RCC 7860 (cell line): ENCODE data around the gene SWI5.

Experiments
- DNase-seq: peaks from one replicate; pipeline ENCODE4 v3.0.0-alpha.2; 2015; ENCODE audit warnings: low spot score
- FAIRE-seq: peaks from 2 replicates; lab custom pipeline; 2012; peaks lifted over from hg19 to GRCh38; lab: Jason Lieb, UNC

Gene SWI5

DNA sequence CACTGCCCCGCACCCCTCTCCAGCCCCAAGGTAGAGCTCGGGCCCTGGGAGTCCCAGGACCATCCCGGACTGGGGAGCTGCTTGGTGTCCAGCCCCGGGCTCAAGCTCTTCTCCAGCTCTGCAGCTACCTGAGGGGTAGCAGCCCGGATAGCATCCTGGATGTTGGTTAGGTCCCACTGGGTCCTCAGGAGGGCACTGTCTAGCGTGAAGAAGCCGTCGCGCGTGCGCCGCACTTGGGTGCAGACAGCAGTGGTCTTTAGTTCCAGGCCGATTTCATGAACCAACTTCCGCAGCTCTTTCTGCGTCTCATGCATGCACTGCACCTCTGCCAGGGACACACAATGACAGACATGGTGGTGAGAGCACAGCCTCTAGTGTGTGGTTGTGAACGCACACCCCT lies 33.5 kb downstream of the SWI5 start:
- FAIRE-seq, result no peak
- no peak for DNase-seq

DNA sequence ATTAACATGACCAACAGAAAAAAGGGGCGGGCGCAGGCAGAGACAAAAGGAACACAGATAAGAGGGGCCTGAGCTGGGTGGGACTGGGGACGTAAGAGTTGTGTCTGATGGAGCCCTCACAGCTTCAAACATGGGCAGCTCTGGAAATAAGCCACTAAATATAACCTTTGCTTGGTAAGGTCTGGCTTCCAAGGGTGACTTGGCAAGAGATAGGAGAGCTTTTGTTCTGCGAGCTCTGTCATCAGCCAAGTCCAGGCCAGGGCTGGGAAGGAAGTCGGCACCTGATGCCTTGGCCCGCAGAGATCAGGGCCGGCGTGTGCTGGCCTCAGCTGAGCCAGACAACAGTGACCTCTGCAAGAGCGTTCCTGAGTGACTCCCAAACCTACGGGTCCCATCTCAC lies 34.4 kb downstream of the SWI5 start:
- FAIRE-seq, result no peak
- DNase-seq, result no peak

DNA sequence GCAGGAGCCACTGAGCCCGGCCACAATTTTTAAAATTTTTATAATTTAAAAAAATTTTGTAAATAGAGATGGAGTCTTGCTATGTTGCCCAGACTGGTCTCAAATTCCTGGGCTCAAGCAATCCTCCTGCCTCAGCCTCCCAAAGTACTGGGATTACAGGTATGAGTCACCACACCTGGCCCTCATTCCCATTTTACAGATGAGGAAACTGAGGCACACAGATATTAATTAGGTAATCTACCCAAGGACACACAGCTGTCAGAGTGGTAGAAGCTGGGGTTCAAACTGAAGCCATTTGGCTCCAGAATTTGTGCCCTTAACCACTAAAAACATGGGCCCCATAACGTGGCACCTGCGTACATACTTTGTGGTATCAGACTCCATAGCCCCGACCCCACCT lies 38.6 kb downstream of the SWI5 start:
- FAIRE-seq, result no peak
- DNase-seq, result no peak

DNA sequence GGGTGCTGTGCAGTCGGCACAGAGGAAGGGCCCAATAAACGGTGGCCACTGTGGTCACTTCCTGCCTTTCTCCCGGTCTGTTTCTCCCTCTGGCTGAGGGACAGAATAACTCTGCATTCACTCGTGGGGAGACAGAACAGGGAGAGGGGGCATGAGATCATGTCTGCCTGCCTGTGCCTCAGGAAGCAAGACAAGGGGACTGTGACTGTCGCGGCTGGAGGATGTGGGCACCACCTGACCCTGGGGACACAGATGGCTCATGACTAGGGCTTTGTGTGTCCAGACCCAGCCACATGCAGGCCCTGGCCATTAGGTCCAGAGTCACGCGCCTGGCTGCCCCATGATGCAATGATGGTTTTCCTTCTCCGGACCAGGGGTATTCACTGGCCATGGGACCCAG lies 40.3 kb downstream of the SWI5 start:
- FAIRE-seq (no peak), DNase-seq (no peak)

DNA sequence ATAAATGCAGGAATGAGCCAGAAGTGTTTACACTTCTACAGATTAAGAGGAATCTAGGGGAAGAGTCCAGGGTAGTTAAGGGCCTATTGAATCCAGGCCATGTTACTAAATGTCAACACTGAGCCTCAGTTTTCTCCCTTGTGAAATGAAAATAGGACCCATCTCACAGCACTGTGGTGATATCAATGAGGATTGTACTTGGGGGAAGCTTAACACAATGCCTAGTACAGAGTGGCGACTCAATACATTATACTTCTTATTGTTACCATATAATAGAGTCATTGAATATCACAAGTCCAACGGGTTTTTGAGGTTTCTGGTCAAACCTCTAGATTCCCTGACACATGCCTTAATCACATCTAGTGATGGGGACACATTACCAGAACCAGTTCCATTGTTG lies 41.6 kb downstream of the SWI5 start:
- no peak for FAIRE-seq
- no peak for DNase-seq

DNA sequence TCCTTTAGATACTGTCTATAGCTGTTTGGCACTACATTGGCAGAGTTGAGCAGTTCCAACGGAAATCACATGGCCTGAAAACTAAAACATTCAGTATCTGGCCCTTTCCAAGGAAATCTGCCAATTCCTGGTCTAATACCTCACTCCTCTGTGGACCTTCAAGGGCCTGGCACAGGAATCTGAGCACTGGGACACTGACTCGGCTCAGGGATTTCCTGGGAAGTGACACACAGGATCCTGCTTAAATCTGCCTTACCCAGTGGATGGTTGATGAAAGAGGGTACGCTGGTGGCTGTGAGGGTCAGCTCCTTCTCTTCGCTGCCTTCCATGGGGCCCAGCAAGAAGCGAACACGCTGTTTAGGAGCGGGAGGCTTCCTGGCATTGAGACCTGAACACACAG lies 45.3 kb downstream of the SWI5 start:
- DNase-seq (no peak), FAIRE-seq (no peak)

DNA sequence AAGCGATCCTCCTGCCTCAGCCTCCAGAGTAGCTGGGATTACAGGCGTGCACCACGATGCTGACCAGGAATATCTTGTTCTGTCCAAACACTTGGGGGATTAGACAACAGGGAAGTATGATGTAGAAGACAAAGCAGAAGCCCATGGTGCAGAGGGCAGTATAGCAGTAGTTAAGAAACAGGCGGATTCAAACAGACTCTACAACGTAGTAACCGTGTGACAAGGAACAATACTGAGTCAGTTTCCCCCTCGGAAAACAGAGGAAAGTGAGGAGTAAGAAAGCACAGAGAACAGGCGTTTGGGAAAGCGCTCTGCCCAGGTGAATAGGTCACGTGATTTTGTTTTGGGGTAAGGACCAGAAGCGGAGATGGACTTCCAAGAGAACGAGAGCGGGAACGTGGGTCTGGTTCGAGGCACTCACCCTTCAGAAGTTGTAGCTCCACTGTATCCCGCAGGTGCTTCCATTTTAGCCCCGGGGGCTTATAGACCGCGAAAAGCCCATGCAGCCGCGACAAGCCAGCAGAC lies 45.9 kb downstream of the SWI5 start:
- FAIRE-seq (no peak), DNase-seq (no peak)

DNA sequence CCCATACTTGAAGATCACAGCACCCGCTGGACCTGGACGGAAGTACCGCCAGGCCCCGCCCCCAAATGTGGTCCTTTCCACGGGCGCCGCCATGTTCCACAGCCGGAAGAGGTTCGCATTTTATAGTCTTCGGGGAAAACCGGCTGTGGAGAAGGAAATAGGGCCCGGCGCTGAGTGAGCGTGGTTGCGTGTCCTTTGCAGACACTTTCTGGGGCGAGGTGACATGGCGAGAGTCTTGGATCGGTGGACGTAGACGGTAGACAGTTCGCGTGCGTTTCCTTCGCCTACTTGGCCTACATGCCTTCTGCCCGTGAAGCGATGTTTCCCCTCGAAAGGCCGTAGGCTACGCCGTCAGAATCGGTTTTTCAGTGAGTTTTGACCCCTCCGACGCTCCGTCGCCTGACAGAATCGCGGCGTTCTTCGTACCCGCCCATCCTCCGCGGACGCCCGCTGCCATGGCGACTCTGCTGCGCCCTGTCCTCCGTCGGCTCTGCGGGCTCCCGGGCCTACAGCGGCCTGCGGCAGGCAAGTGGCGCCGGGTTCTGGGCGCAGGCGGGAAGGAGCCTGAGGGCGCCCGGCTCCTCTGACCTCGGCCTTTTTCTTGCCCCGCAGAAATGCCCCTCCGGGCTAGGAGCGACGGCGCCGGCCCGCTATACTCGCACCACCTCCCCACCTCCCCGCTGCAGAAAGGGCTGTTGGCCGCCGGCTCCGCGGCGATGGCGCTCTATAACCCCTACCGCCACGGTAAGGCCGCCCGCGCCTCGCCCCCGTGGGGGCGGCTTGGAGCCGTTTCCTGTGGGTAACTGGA lies 46.5 kb downstream of the SWI5 start, which contains the start of the genes COQ4 and TRUB2:
COQ4 (plus strand) TSS at position 436 of the 808 bp plus-strand sequence; CDS start at position 456, 20 bp downstream.
TRUB2 (minus strand) TSS at position 44 of the 808 bp plus-strand sequence; CDS start at position 5, 39 bp downstream.
- FAIRE-seq, result no peak
- peak; percentile 87 for DNase-seq

DNA sequence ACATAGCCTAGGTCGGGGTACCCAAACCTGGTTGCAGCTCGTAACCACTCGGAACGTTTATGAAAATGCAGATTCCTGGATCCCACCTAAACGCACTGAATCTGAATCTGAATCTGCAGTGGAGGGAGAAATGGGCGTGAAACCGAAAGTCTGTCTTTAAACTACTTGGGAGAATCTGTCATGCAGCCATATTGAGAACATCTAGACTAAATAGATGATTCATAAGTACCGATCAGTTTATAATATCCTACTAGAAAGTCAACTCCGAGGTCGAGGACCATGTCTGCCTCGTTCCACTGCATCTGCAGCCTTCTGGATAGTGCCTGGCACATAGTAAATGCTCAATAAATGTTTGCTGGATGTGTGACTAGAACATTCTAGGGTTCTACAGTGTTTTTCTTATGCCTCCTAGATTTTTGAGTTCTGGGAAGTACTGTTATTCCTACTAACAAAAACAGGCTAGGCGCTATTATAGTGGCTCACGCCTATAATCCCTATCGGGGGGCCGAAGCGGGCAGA lies 47.2 kb downstream of the SWI5 start:
- no peak for DNase-seq
- FAIRE-seq, result no peak

DNA sequence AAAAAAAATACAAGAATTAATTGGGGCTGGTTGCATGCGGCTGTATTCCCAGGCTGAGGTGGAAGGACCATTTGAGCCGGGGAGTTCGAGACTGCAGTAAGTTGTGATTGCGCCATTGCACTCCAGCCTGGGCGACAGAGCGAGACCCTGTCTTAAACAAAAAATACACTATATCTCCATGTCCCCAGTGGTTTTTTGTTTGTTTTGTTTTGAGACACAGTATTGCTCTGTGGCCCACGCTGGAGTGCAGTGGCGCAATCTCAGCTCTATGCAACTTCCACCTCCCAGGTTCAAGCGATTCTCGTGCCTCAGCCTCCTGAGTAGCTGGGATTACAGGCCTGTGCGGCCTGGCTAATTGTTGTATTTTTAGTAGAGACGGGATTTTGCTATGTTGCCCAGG lies 47.7 kb downstream of the SWI5 start:
- DNase-seq, result no peak
- FAIRE-seq, result no peak

DNA sequence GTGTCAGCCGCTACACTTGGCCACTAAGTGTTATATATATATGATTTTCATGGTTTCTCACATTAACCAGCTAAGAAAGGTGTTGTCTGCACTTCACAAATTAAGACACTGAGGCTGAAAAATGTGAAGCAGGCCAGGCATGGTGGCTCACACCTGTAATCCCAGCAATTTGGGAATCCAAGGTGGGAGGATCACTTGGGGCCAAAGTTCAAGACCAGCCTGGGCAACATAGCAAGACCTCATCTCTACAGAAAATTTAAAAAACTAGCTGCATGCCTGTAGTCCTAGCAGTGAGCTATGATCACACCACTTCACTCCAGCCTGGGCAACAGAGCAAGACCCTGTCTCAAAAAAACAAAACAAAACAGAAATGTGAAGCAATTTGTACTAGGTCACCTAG lies 48.3 kb downstream of the SWI5 start:
- no peak for DNase-seq
- FAIRE-seq, result no peak

DNA sequence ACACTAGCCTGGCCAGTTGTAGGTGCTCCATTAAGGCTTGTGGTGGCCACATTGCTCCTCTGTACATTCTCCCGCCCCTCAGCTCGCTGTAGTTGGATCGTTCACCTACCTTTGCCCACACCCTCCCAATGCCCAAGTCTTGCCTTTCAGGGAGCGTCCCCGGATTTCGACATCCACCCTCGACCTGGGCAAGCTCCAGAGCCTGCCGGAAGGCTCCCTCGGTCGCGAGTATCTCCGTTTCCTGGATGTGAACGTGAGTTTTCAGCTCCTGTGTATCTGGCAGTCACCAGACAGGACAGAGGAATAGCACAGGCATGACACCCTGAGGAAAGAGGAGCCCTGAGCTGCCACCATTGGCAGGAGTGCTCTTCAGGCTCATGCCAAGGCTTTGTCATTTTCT lies 49.6 kb downstream of the SWI5 start:
- DNase-seq, result no peak
- FAIRE-seq, result no peak

DNA sequence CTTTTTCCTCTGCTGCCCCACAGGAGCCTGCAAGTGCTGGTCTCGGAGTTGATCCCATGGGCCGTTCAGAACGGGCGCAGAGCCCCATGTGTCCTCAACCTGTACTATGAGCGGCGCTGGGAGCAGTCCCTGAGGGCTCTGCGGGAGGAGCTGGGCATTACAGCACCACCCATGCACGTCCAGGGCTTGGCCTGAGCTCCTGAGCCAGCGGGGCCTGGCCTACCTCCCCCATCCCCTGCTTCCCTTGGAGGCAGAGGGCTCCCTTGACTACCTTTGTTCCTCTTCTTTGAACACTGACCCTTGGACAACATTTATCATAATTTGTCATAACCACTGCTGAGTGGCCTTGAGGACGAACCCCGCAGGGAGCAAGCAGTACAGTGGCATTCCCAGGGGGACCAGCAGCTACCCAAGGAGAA lies 57.4 kb downstream of the SWI5 start:
- DNase-seq, result no peak
- FAIRE-seq, result no peak

DNA sequence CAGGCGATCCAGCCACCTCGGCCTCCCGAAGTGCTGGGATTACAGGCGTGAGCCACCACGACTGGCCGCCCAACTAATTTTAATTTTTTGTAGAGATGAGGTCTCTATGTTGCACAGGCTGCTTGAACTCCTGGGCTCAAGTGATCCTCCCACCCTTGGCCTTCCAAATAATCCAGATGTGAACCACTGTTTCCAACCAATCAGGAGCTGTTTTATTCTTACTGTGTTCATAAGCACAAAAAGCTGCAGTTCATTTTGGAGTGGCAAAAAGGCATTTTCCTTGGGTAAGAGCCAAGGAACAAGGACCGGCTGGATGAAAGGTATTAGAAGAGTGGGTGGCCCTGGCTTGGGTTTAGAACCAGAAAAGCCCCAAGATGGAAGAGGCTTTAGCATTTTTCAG lies 59.1 kb downstream of the SWI5 start:
- DNase-seq, result no peak
- FAIRE-seq, result no peak

DNA sequence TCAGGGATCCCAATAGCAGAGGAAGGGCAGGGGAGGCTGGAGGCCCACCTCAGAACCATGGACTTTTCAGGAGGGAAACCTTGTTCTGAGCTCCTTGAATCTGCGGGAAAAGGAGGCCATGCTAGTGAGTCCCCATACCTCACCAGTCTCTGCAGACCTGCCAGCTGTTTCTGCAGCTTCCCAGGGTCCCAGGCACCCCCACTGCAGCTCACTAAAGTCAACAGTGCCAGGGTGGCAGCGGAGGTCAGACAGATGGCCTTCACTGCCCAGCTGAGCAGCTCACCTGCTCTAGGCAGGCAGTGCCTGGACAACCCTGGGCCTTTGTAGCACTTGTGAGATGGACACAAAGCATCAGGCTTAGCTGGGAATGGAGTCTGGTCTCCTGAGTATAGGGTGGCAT lies 59.8 kb downstream of the SWI5 start:
- no peak for DNase-seq
- no peak for FAIRE-seq

DNA sequence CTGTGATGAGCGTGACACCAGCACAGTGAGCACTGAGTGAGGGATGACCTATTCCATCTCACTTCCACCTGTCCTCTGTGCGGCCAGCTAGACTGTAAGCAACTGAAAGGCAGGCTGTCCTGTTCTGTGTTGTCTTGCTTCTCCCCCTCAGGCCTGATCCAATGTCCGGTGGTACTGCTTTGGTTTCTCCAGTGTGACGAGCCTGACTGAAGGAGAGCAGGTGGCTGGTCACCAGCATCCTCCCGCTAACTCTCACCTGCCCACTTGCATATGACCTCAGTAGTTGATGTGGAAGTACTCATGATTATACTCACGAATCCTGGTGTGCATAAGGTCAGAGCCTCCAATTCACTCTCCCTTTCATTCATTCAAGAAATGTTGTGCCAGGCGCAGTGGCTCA lies 61.9 kb downstream of the SWI5 start:
- FAIRE-seq (no peak), DNase-seq (no peak)
